Neutrophil (primary cell): ENCODE data around the gene CACNA2D2.

ENCODE experiments used
- H3K27ac ChIP-seq: fragments of 200-600 bp; sonication (generic); 2 replicates; pipeline ENCODE4 v1.5.1; 2016; ENCODE audit warnings: mild to moderate bottlenecking, moderate library complexity
- H3K27me3 ChIP-seq: fragments of 200-600 bp; sonication (generic); 2 replicates; pipeline ENCODE4 v1.6.0; 2016; ENCODE audit warnings: mild to moderate bottlenecking
- H3K36me3 ChIP-seq: fragments of 200-600 bp; sonication (generic); 2 replicates; pipeline ENCODE4 v1.5.1; 2017
- H3K4me1 ChIP-seq, 2 experiments: fragments of 200-600 bp in 1 of 2; sonication (generic) in 1 of 2; 1 replicate in 1 of 2; 2 replicates in 1 of 2; pipeline versions ENCODE4 v1.5.1 to v1.6.1; 2013 to 2016; ENCODE audit warnings: low read depth in 1 of 2, low read length in 1 of 2, mild to moderate bottlenecking in 1 of 2, moderate library complexity in 1 of 2; ENCODE audit not compliant: control insufficient read depth in 1 of 2, insufficient read depth in 1 of 2
- H3K4me3 ChIP-seq, 2 experiments: fragments of 200-600 bp in 1 of 2; sonication (generic) in 1 of 2; 1 replicate in 1 of 2; 2 replicates in 1 of 2; pipeline ENCODE4 v1.5.1; 2013 to 2016; ENCODE audit warnings: low read depth in 1 of 2, low read length in 1 of 2, mild to moderate bottlenecking in 1 of 2, moderate library complexity in 1 of 2
- H3K9me3 ChIP-seq: fragments of 200-600 bp; sonication (generic); 2 replicates; pipeline ENCODE4 v1.5.1; 2016
- CTCF ChIP-seq: fragments of 200-600 bp; sonication (generic); IDR thresholded peaks from 2 replicates; pipeline ENCODE4 v1.5.1; 2016; ENCODE audit warnings: antibody characterized with exemption

CACNA2D2 gene

GRCh38 chr3:50375258-50375931 is 128.0 kb downstream of the CACNA2D2 start:
- Histone ChIP-seq H3K9me3 (no peaks in the 10 kb centered on the region), H3K4me3 (no peak overlapping the region), H3K36me3 (no peaks in the 10 kb centered on the region), H3K27me3 (peaks cover 14% of the 10 kb centered on the region), H3K27ac (no peak overlapping the region), H3K4me1 (no peaks in the 10 kb centered on the region)
- no peak for TF ChIP-seq CTCF

GRCh38 chr3:50374363-50375257 is 128.8 kb downstream of the CACNA2D2 start:
- H3K4me3 ChIP-seq = no peak overlapping the region
- H3K9me3 ChIP-seq = no peaks in the 10 kb centered on the region
- peaks cover 14% of the 10 kb centered on the region for H3K27me3 ChIP-seq
- no peak for TF ChIP-seq CTCF
- no peak overlapping the region for H3K27ac ChIP-seq
- no peaks in the 10 kb centered on the region for H3K36me3 ChIP-seq
- no peaks in the 10 kb centered on the region for H3K4me1 ChIP-seq

- H3K27ac ChIP-seq = no peak overlapping the region
- H3K9me3 ChIP-seq = no peaks in the 10 kb centered on the region
- no peaks in the 10 kb centered on the region for H3K4me1 ChIP-seq
- H3K36me3 ChIP-seq = no peaks in the 10 kb centered on the region
- no peak for TF ChIP-seq CTCF
- peaks cover 14% of the 10 kb centered on the region for H3K27me3 ChIP-seq
- H3K4me3 ChIP-seq = no peak overlapping the region
These were observed 130.0 kb downstream of the CACNA2D2 start for GRCh38 chr3:50373146-50374051.

GRCh38 chr3:50372349-50372748 is 131.1 kb downstream of the CACNA2D2 start:
- no peak for TF ChIP-seq CTCF
- no peak overlapping the region for H3K4me3 ChIP-seq
- peaks cover 15% of the 10 kb centered on the region for H3K27me3 ChIP-seq
- H3K27ac ChIP-seq = no peak overlapping the region
- H3K36me3 ChIP-seq = no peaks in the 10 kb centered on the region
- no peaks in the 10 kb centered on the region for H3K4me1 ChIP-seq
- H3K9me3 ChIP-seq = no peaks in the 10 kb centered on the region

- H3K4me3 ChIP-seq = no peak overlapping the region
- H3K27ac ChIP-seq = no peak overlapping the region
- peaks cover 26% of the 10 kb centered on the region for H3K27me3 ChIP-seq
These were observed 132.2 kb downstream of the CACNA2D2 start for GRCh38 chr3:50371133-50371685.

More at GRCh38 chr3:50371133-50371685, 132.2 kb downstream of the CACNA2D2 start:
- TF ChIP-seq CTCF = no peak
- H3K4me1 ChIP-seq = no peaks in the 10 kb centered on the region
- H3K36me3 ChIP-seq = no peaks in the 10 kb centered on the region
- H3K9me3 ChIP-seq = no peaks in the 10 kb centered on the region
